Spleen (tissue), 11 donors: ENCODE measurements around the gene FRMD4A. TPM values are rescaled to one million over a fixed set of nuclear protein-coding genes. Genes with fewer than 3 reads are reported as not detected.

Source experiments
- DNase-seq: peaks from one replicate; pipeline ENCODE4 v3.0.0-alpha.2; 2020
- H3K27ac ChIP-seq, 8 donors: fragments of 200-600 bp; sonication (generic) in 7 of 8; 1 replicate in 4 of 8; 2 replicates in 4 of 8; pipeline versions ENCODE4 v1.5.0 to v1.8.0; 2016 to 2021; ENCODE audit warnings: inconsistent platforms in 4 of 8, mild to moderate bottlenecking in 4 of 8, moderate library complexity in 1 of 8
- H3K27me3 ChIP-seq, 7 donors: fragments of 200-600 bp; sonication (generic) in 6 of 7; replicated peaks in 1 of 7; 1 replicate in 4 of 7; 2 replicates in 3 of 7; pipeline versions ENCODE4 v1.5.0 to v1.8.0; 2016 to 2021; ENCODE audit warnings: inconsistent platforms in 3 of 7, mild to moderate bottlenecking in 1 of 7
- H3K36me3 ChIP-seq, 6 donors: fragments of 200-600 bp; sonication (generic) in 5 of 6; 1 replicate in 4 of 6; 2 replicates in 2 of 6; pipeline versions ENCODE4 v1.5.0 to v1.8.0; 2016 to 2021; ENCODE audit warnings: inconsistent platforms in 2 of 6
- H3K4me1 ChIP-seq, 6 donors: fragments of 200-600 bp; sonication (generic) in 5 of 6; 1 replicate in 3 of 6; 2 replicates in 3 of 6; pipeline versions ENCODE4 v1.5.0 to v1.8.0; 2016 to 2021; ENCODE audit warnings: inconsistent platforms in 3 of 6
- H3K4me3 ChIP-seq, 8 donors: fragments of 200-600 bp; sonication (generic) in 7 of 8; 1 replicate in 4 of 8; 2 replicates in 4 of 8; pipeline versions ENCODE4 v1.5.0 to v1.8.0; 2016 to 2021; ENCODE audit warnings: inconsistent platforms in 4 of 8, mild to moderate bottlenecking in 4 of 8, moderate library complexity in 2 of 8
- H3K9me3 ChIP-seq, 8 donors: fragments of 200-600 bp; sonication (generic) in 7 of 8; 1 replicate in 4 of 8; 2 replicates in 4 of 8; pipeline versions ENCODE4 v1.5.0 to v1.8.0; 2016 to 2021; ENCODE audit warnings: inconsistent platforms in 4 of 8
- POLR2A ChIP-seq, 3 donors: fragments of 450-650 bp; IDR thresholded peaks; one replicate each; pipeline ENCODE4 v1.5.1; 2017; ENCODE audit warnings: antibody characterized with exemption in 3 of 3, mild to moderate bottlenecking in 1 of 3
- POLR2AphosphoS5 ChIP-seq, 3 donors: sonication (generic); formaldehyde crosslinking; IDR thresholded peaks; one replicate each; pipeline ENCODE4 v1.5.1; 2017; ENCODE audit warnings: antibody characterized with exemption in 3 of 3
- WGBS, 5 donors: extraction: QIAGEN DNeasy Blood & Tissue Kit in 3 of 5; methylation state at CpG; one replicate each; pipeline versions ENCODE4 v1.1.5 to v1.1.7; 2013 to 2018; 5-methylcytosine and 5-hydroxymethylcytosine counted together
- intact Hi-C: fragments of 100-400 bp; cut with DNase I; formaldehyde crosslinking; loops from one replicate; pipeline ENCODE4 v1.15.0; 2023; ENCODE audit warnings: low total_unique reads
- polyA plus RNA-seq, 3 donors: library from polyadenylated mRNA; stranded (reverse); fragments of 200-250 nt; gene quantifications; one replicate each; pipeline ENCODE4 v1.2.1, GENCODE V29; 2013
- total RNA-seq, 7 donors: library from RNA; depleted of rRNA in 3 of 7; stranded (reverse); fragments of >200 nt in 3 of 7; fragmentation: NEBNext Ultra II Directional in 4 of 7; extraction: Animal tissue kit (Norgen Biotek cat#: 25700) in 4 of 7; gene quantifications; one replicate each; pipeline versions ENCODE4 v1.1.0 to v1.2.1, GENCODE V29; 2016 to 2021
- TF ChIP-seq, protein P1 (sequence below), 11 experiments: fragments of 200-600 bp in 7 of 11; fragments of 450-650 bp in 4 of 11; sonication (generic) in 4 of 11; IDR thresholded peaks in 8 of 11; conservative IDR thresholded peaks in 3 of 11; 1 replicate in 7 of 11; 2 replicates in 4 of 11; pipeline versions ENCODE4 v1.4.0 to v1.8.0; 2016 to 2021; ENCODE audit warnings: antibody characterized with exemption in 11 of 11, inconsistent platforms in 4 of 11, mild to moderate bottlenecking in 1 of 11
- donor health status: healthy with polysubstance abuse.
- donor health status: DM: no; HTN: no; CAD: no; lungs with moderate emphysema.
- donor health status: DM: no; HTN: no; CAD: no.
- donor health status: Bipolar disorder and iron deficiency.
- donor health status: healthy.
- donor health status: DM: no; HTN: no; CAD: no.
- donor health status: DM: yes; HTN: yes; CAD: no.

The FRMD4A gene
- total and polyA plus RNA-seq, 10 donors = 9.2 to 141 (median 80.5) TPM

DNA sequence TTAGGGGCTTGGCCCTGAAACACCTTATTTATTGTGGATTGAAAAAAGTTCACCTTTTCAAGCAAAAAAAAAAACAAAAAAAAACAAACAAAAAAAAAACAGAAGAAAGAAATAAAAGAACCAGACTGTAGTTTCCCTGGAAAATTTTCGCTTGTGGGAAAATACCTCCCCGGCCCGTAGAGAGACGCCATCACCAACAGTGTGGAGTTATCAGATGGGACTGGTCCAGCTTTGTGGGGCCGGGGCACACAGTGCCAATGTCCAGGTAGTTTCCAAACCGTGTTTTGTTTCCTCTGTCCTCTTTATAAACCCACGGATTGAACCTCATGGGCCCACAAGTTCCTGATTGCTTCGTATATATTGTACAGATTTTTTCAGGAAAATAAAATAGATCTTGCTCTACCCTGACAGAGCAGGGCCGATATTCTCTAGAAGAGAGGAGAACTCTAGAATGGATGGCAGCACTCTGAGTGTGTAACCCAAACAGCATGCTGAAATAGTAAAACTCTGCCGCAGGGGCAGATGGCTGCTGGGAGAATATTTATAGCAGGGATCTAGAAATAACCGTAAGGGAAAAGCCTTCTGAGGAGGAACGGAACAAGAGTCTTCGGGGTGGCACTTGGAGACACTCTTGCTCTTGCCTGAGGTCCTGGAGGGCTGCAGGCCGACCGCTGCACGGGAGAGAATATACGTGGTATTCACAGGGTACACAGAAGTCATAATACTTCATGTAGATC, 241.0 kb downstream of the FRMD4A start:
- no peak for DNase-seq
- Histone ChIP-seq H3K4me3 (no peak overlapping the region), H3K27ac (no peak overlapping the region), H3K9me3 (no peaks in the 10 kb centered on the region), H3K36me3 (no peaks in the 10 kb centered on the region), H3K4me1 (no peaks in the 10 kb centered on the region), H3K27me3 (peaks cover 0 to 7% (median 0%) of the 10 kb centered on the region in 7 donors)
- WGBS, 5 donors = 88 to 91% (median 90%) methylated on average over 17 of the region's 17 CpGs
- no peak for TF ChIP-seq POLR2A (IDR thresholded peaks at IDR 0.05)
- TF ChIP-seq, protein P1, sequence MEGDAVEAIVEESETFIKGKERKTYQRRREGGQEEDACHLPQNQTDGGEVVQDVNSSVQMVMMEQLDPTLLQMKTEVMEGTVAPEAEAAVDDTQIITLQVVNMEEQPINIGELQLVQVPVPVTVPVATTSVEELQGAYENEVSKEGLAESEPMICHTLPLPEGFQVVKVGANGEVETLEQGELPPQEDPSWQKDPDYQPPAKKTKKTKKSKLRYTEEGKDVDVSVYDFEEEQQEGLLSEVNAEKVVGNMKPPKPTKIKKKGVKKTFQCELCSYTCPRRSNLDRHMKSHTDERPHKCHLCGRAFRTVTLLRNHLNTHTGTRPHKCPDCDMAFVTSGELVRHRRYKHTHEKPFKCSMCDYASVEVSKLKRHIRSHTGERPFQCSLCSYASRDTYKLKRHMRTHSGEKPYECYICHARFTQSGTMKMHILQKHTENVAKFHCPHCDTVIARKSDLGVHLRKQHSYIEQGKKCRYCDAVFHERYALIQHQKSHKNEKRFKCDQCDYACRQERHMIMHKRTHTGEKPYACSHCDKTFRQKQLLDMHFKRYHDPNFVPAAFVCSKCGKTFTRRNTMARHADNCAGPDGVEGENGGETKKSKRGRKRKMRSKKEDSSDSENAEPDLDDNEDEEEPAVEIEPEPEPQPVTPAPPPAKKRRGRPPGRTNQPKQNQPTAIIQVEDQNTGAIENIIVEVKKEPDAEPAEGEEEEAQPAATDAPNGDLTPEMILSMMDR (IDR thresholded peaks at IDR 0.05 in 8 of 11, conservative IDR thresholded peaks at IDR 0.05 in 3 of 11) = no peak
- no peak for TF ChIP-seq POLR2AphosphoS5 (IDR thresholded peaks at IDR 0.05)
- intact Hi-C loops = loop anchor here (10.0 kb wide), 1 partner anchor 305 kb away; no protein-coding TSS in a partner anchor

DNA sequence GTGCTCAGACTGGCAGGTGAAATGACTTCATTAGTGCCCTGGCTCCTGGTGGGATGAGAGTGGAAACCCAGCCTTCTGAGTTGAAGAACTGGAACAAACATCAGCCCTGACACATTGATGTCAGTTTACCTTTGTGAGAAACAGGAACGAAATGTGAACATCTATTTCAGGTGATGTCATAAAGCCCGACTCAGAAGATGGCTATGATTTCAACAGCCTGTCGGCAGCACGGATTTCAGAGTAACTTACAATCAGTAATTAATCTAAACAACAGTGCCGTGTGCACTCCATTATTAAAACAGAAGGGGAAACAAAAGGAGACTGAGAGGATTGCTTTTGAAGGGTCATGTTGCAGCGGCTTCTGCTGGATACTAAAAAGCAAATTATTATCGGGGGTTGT, 243.2 kb downstream of the FRMD4A start:
- Histone ChIP-seq H3K4me3 (no peak overlapping the region), H3K27me3 (peaks cover 0 to 16% (median 0%) of the 10 kb centered on the region in 7 donors), H3K27ac (no peak overlapping the region), H3K36me3 (no peaks in the 10 kb centered on the region), H3K9me3 (no peaks in the 10 kb centered on the region), H3K4me1 (no peaks in the 10 kb centered on the region)
- intact Hi-C loops = no loop called here
- 83 to 94% (median 89%) methylated on average over 7 of the region's 7 CpGs for WGBS, 5 donors
- no peak for DNase-seq
- TF ChIP-seq POLR2AphosphoS5 (IDR thresholded peaks at IDR 0.05) = no peak
- TF ChIP-seq, protein P1 (IDR thresholded peaks at IDR 0.05 in 8 of 11, conservative IDR thresholded peaks at IDR 0.05 in 3 of 11) = no peak
- no peak for TF ChIP-seq POLR2A (IDR thresholded peaks at IDR 0.05)

- H3K4me3 ChIP-seq = no peak overlapping the region
- 73 to 82% (median 76%) methylated on average over 3 of the region's 3 CpGs for WGBS, 5 donors
- intact Hi-C loops = no loop called here
- no peaks in the 10 kb centered on the region for H3K36me3 ChIP-seq
- H3K9me3 ChIP-seq = no peaks in the 10 kb centered on the region
- no peak for DNase-seq
- H3K4me1 ChIP-seq = no peaks in the 10 kb centered on the region
- TF ChIP-seq, protein P1 (IDR thresholded peaks at IDR 0.05 in 8 of 11, conservative IDR thresholded peaks at IDR 0.05 in 3 of 11) = no peak
- TF ChIP-seq POLR2AphosphoS5 (IDR thresholded peaks at IDR 0.05) (no peak), POLR2A (IDR thresholded peaks at IDR 0.05) (no peak)
- H3K27ac ChIP-seq = no peak overlapping the region
- H3K27me3 ChIP-seq = peaks cover 0 to 16% (median 0%) of the 10 kb centered on the region in 7 donors
These were observed 244.1 kb downstream of the FRMD4A start for GRCh38 chr10:14086596-14086995.

DNA sequence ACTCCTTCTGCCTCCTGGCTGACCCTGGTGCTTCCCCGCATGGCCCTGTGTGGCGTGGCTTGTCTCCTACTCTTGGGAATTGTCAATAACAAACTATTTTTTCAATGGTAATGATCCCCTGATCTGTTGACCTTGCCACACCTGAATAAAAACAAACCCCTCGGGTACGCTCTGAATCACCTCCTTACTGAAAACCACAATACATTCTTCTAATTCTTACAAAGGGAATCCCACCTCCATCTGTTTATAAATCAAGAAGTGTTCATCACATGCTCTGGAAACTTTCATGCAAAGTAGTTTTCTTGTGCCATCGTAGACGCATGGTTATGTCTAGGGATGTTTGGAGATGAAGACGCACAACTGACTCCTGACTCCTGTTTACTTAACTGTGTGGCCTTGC, 245.8 kb downstream of the FRMD4A start:
- H3K27ac ChIP-seq = no peak overlapping the region
- no peak overlapping the region for H3K4me3 ChIP-seq
- TF ChIP-seq POLR2AphosphoS5 (IDR thresholded peaks at IDR 0.05) (no peak), POLR2A (IDR thresholded peaks at IDR 0.05) (no peak)
- TF ChIP-seq, protein P1 (IDR thresholded peaks at IDR 0.05 in 8 of 11, conservative IDR thresholded peaks at IDR 0.05 in 3 of 11) = no peak
- H3K27me3 ChIP-seq = peaks cover 0 to 20% (median 0%) of the 10 kb centered on the region in 7 donors
- H3K36me3 ChIP-seq = no peaks in the 10 kb centered on the region
- H3K9me3 ChIP-seq = no peaks in the 10 kb centered on the region
- H3K4me1 ChIP-seq = no peaks in the 10 kb centered on the region
- intact Hi-C loops = no loop called here
- DNase-seq = no peak
- WGBS, 5 donors = 89 to 92% (median 91%) methylated on average over 7 of the region's 7 CpGs
